COLO668 (cell line): Measurements from ENCODE around the gene SERINC4.

Experiments used
- DNase-seq: peaks from one replicate; lab custom pipeline; 2025; ENCODE audit not compliant: unreplicated experiment; lab: John Stamatoyannopoulos, UW

SERINC4 gene

GRCh38 chr15:43799209-43799944 is 643 bp downstream of the SERINC4 start:
- peak; percentile 83 for DNase-seq

GRCh38 chr15:43796566-43796965 is 3.5 kb downstream of the SERINC4 start:
- DNase-seq = no peak

GRCh38 chr15:43795997-43796396 is 4.0 kb downstream of the SERINC4 start:
- DNase-seq = no peak

- DNase-seq = no peak
These were observed 4.8 kb downstream of the SERINC4 start for GRCh38 chr15:43795197-43795596.

- DNase-seq = no peak
These were observed 5.6 kb downstream of the SERINC4 start for GRCh38 chr15:43794269-43795037.

GRCh38 chr15:43793647-43794046 is 6.4 kb downstream of the SERINC4 start:
- DNase-seq = no peak

GRCh38 chr15:43792761-43793476 is 7.1 kb downstream of the SERINC4 start:
- DNase-seq = peak; percentile 21

- DNase-seq = peak; percentile 99
These were observed 7.8 kb downstream of the SERINC4 start, which contains the start of gene SERF2 for GRCh38 chr15:43791993-43792760. TSS of gene SERF2 (plus strand) at chr15:43792320. CDS start at chr15:43792377, 57 bp downstream.

- no peak for DNase-seq
These were observed 10.6 kb downstream of the SERINC4 start for GRCh38 chr15:43789409-43789808.

- DNase-seq = no peak
These were observed 21.0 kb downstream of the SERINC4 start for GRCh38 chr15:43779016-43779415.

- peak; percentile 83 for DNase-seq
These were observed 22.6 kb downstream of the SERINC4 start for GRCh38 chr15:43777267-43777914.

GRCh38 chr15:43776718-43777266 is 23.2 kb downstream of the SERINC4 start, which contains the start of gene ELL3:
TSS of gene ELL3 (minus strand) at chr15:43776966. CDS start at chr15:43776901, 65 bp downstream.
- DNase-seq = peak; percentile 87

- DNase-seq = peak; percentile 65
These were observed 23.8 kb downstream of the SERINC4 start for GRCh38 chr15:43776101-43776717.

GRCh38 chr15:43775411-43775965 is 24.5 kb downstream of the SERINC4 start:
- DNase-seq = peak; percentile 70

- no peak for DNase-seq
These were observed 26.0 kb downstream of the SERINC4 start for GRCh38 chr15:43774062-43774461.

- no peak for DNase-seq
These were observed 27.4 kb downstream of the SERINC4 start for GRCh38 chr15:43772624-43773023.

GRCh38 chr15:43771816-43772215 is 28.2 kb downstream of the SERINC4 start:
- DNase-seq = no peak

GRCh38 chr15:43769584-43770228 is 30.3 kb downstream of the SERINC4 start:
- peak; percentile 24 for DNase-seq
